ENCODE measurements around the gene KRT73.

DNA sequence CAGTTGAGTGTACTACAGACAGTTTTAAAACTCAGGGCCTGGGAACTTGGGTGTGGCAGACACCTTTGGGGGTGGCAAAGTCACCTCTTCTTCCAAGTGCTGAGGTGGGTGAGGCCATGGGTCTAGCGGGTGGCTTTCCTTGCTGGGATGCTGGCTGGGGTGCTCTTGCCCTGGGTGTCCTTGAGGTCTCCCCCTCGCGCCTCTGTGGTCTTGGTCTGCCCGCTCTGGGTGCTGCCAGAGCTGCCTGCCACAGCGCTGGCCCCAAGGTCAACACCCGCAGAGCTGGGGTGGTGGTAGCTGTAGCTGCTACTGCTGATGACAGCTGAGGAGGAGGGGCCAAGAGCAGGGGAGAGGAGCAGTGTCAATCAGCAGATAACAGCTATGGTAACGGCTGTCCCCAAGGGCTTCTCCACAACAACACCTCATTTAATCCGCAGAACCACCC is 51.5 kb downstream of the KRT73 start:
- TF ChIP-seq POLR2A (IDR thresholded peaks at IDR 0.05; ENCODE audit: low read depth, low read length) (no peak), POLR2AphosphoS5 (IDR thresholded peaks at IDR 0.05; ENCODE audit: insufficient read depth, low read depth, low read length) (no peak), EZH2 (IDR thresholded peaks at IDR 0.05; ENCODE audit: borderline replicate concordance, low read depth, low read length, severe bottlenecking) (no peak)
- TF ChIP-seq, protein P1, sequence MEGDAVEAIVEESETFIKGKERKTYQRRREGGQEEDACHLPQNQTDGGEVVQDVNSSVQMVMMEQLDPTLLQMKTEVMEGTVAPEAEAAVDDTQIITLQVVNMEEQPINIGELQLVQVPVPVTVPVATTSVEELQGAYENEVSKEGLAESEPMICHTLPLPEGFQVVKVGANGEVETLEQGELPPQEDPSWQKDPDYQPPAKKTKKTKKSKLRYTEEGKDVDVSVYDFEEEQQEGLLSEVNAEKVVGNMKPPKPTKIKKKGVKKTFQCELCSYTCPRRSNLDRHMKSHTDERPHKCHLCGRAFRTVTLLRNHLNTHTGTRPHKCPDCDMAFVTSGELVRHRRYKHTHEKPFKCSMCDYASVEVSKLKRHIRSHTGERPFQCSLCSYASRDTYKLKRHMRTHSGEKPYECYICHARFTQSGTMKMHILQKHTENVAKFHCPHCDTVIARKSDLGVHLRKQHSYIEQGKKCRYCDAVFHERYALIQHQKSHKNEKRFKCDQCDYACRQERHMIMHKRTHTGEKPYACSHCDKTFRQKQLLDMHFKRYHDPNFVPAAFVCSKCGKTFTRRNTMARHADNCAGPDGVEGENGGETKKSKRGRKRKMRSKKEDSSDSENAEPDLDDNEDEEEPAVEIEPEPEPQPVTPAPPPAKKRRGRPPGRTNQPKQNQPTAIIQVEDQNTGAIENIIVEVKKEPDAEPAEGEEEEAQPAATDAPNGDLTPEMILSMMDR (IDR thresholded peaks at IDR 0.05; ENCODE audit: extremely low read depth in 1 of 2, insufficient read depth in 1 of 2, low read depth in 1 of 2, low read length in 2 of 2) = no peak
- TF ChIP-seq, protein P2, sequence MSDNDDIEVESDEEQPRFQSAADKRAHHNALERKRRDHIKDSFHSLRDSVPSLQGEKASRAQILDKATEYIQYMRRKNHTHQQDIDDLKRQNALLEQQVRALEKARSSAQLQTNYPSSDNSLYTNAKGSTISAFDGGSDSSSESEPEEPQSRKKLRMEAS (IDR thresholded peaks at IDR 0.05; ENCODE audit: insufficient read depth, insufficient read length) = no peak
